Mesenchymal stem cell (in vitro differentiated cells and primary cell): ENCODE data around the gene BICRA.

Source experiments
- DNase-seq: peaks from one replicate; pipeline ENCODE4 v3.0.0-alpha.2; 2013
- H2AFZ ChIP-seq: one replicate; pipeline ENCODE4 v1.6.1; 2013; ENCODE audit warnings: low read depth, mild to moderate bottlenecking, control low read depth, inconsistent platforms, low read length, moderate library complexity
- H2AK5ac ChIP-seq: 2 replicates; pipeline ENCODE4 v1.6.1; 2013; ENCODE audit warnings: low read length, moderate library complexity, mild to moderate bottlenecking, inconsistent platforms; ENCODE audit not compliant: severe bottlenecking
- H2BK120ac ChIP-seq: one replicate; pipeline ENCODE4 v1.6.1; 2013; ENCODE audit warnings: low read depth, mild to moderate bottlenecking, inconsistent platforms, low read length, moderate library complexity
- H2BK12ac ChIP-seq, 2 experiments: one replicate each; pipeline ENCODE4 v1.6.1; 2013; ENCODE audit warnings: inconsistent platforms in 2 of 2, low read length in 2 of 2, mild to moderate bottlenecking in 2 of 2, moderate library complexity in 2 of 2, control low read depth in 1 of 2
- H2BK15ac ChIP-seq: one replicate; pipeline ENCODE4 v1.6.1; 2013; ENCODE audit warnings: mild to moderate bottlenecking, low read depth, inconsistent platforms; ENCODE audit not compliant: poor library complexity, severe bottlenecking
- H2BK5ac ChIP-seq: 2 replicates; pipeline ENCODE4 v1.6.1; 2013; ENCODE audit warnings: low read depth, mild to moderate bottlenecking, low read length, control low read depth, inconsistent platforms; ENCODE audit not compliant: poor library complexity, severe bottlenecking
- H3K14ac ChIP-seq, 2 experiments: one replicate each; pipeline ENCODE4 v1.6.1; 2013; ENCODE audit warnings: inconsistent platforms in 2 of 2, low read length in 2 of 2, control low read depth in 1 of 2, mild to moderate bottlenecking in 1 of 2, moderate library complexity in 1 of 2
- H3K18ac ChIP-seq, 2 experiments: one replicate each; pipeline ENCODE4 v1.6.1; 2013; ENCODE audit warnings: inconsistent platforms in 2 of 2, low read length in 2 of 2, control low read depth in 1 of 2, low read depth in 1 of 2, mild to moderate bottlenecking in 1 of 2
- H3K23ac ChIP-seq, 2 experiments: one replicate each; pipeline ENCODE4 v1.6.1; 2013; ENCODE audit warnings: inconsistent platforms in 2 of 2, low read length in 2 of 2, mild to moderate bottlenecking in 2 of 2, moderate library complexity in 2 of 2, control low read depth in 1 of 2
- H3K27ac ChIP-seq: 2 replicates; pipeline ENCODE4 v1.5.1; 2013; ENCODE audit warnings: mild to moderate bottlenecking, moderate library complexity, low read length, control low read depth, inconsistent platforms; ENCODE audit not compliant: poor library complexity, severe bottlenecking
- H3K27me3 ChIP-seq, 2 experiments: 2 replicates each; pipeline versions ENCODE4 v1.6.1 to v1.7.0; 2013; ENCODE audit warnings: low read length in 2 of 2, mild to moderate bottlenecking in 2 of 2, moderate library complexity in 2 of 2, control low read depth in 1 of 2, inconsistent platforms in 1 of 2; ENCODE audit not compliant: control insufficient read depth in 1 of 2, insufficient read depth in 1 of 2
- H3K36me3 ChIP-seq, 2 experiments: 2 replicates each; pipeline versions ENCODE4 v1.6.1 to v1.7.0; 2013; ENCODE audit warnings: low read length in 2 of 2, control low read depth in 1 of 2, inconsistent platforms in 1 of 2, low read depth in 1 of 2, mild to moderate bottlenecking in 1 of 2; ENCODE audit not compliant: insufficient read depth in 2 of 2, control insufficient read depth in 1 of 2
- H3K4ac ChIP-seq, 2 experiments: one replicate each; pipeline ENCODE4 v1.6.1; 2013; ENCODE audit warnings: inconsistent platforms in 2 of 2, low read length in 2 of 2, mild to moderate bottlenecking in 2 of 2, moderate library complexity in 2 of 2, control low read depth in 1 of 2, low read depth in 1 of 2
- H3K4me1 ChIP-seq: 2 replicates; pipeline ENCODE4 v1.6.1; 2013; ENCODE audit warnings: low read depth, low read length, control low read depth; ENCODE audit not compliant: control insufficient read depth, insufficient read depth
- H3K4me2 ChIP-seq: 2 replicates; pipeline ENCODE4 v1.6.1; 2013; ENCODE audit warnings: low read length, mild to moderate bottlenecking, inconsistent platforms; ENCODE audit not compliant: poor library complexity, severe bottlenecking
- H3K4me3 ChIP-seq, 2 experiments: 2 replicates each; pipeline versions ENCODE4 v1.5.1 to v1.7.0; 2013; ENCODE audit warnings: low read length in 2 of 2, mild to moderate bottlenecking in 2 of 2, control low read depth in 1 of 2, low read depth in 1 of 2; ENCODE audit not compliant: insufficient read depth in 1 of 2
- H3K79me1 ChIP-seq: replicated peaks from 2 replicates; pipeline ENCODE4 v1.6.1; 2013; ENCODE audit warnings: mild to moderate bottlenecking, control low read depth, low read length, inconsistent platforms; ENCODE audit not compliant: poor library complexity, severe bottlenecking
- H3K9ac ChIP-seq: 2 replicates; pipeline ENCODE4 v1.7.0; 2013; ENCODE audit warnings: mild to moderate bottlenecking, low read length, moderate library complexity
- H3K9me3 ChIP-seq: 2 replicates; pipeline ENCODE4 v1.7.0; 2013; ENCODE audit warnings: mild to moderate bottlenecking, low read length; ENCODE audit not compliant: control insufficient read depth
- H4K8ac ChIP-seq: one replicate; pipeline ENCODE4 v1.6.1; 2013; ENCODE audit warnings: inconsistent platforms, mild to moderate bottlenecking, low read length, moderate library complexity
- H4K91ac ChIP-seq: one replicate; pipeline ENCODE4 v1.6.1; 2013; ENCODE audit warnings: mild to moderate bottlenecking, low read length, inconsistent platforms
- WGBS: methylation state at CpG from one replicate; pipeline ENCODE4 v1.1.7; 2013; ENCODE audit warnings: mixed read lengths; 5-methylcytosine and 5-hydroxymethylcytosine counted together

BICRA gene

DNA sequence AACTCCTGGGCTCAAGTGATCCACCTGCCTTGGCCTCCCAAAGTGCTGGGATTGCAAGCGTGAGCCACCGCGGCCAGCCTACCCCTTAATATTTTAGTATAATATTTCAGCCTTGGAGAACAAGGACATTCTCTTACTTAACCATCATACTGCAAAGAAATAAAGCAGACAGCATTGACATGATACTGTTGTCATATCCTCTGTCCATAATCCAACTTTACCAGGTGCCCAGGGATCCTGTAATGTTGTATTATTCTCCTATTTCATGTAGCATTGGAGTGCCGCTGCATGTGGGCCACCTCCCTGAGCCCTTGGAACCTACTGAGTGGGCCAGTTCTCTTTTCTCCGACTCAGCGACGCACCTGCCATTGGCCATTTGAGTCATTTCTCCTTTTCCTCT is 82.8 kb downstream of the BICRA start:
- Histone ChIP-seq H2BK120ac (no peak overlapping the region), H3K27me3 (no peaks in the 10 kb centered on the region), H3K18ac (no peak overlapping the region), H3K4me1 (peaks cover 2% of the 10 kb centered on the region), H3K27ac (no peak overlapping the region), H3K9me3 (no peaks in the 10 kb centered on the region), H3K79me1 (peaks cover 36% of the 10 kb centered on the region), H3K4me3 (no peak overlapping the region), H3K36me3 (peaks cover 35 to 56% of the 10 kb centered on the region in 2 experiments), H3K4ac (no peak overlapping the region), H4K91ac (no peak overlapping the region), H3K4me2 (no peak overlapping the region), H2BK12ac (no peak overlapping the region), H3K23ac (no peak overlapping the region), H3K9ac (no peak overlapping the region), H2AK5ac (no peak overlapping the region), H2AFZ (no peak overlapping the region), H4K8ac (no peak overlapping the region), H3K14ac (no peak overlapping the region), H2BK15ac (no peak overlapping the region), H2BK5ac (no peak overlapping the region)
- DNase-seq = no peak
- WGBS = 89% methylated on average over 4 of the region's 7 CpGs

DNA sequence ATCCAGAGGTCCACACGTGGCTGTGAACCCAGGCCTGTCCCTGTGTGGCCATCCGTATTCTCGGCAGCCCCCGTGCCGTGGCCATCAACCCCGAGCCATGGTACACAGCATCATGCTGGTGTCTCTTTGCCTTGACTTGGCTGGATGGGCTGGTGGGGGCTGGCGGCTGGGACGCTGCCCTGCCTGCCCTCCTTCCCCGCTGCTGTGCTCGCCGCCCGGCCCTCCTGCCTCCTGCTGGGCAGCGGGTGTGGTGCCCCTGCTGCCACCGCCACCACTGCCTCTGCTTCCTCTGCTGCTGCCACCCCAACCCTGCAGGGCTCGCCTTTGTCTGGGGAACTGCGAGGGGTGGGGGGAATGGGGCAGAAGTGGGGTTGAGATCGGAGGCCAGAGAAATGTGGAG is 84.6 kb downstream of the BICRA start:
- Histone ChIP-seq H3K9ac (no peak overlapping the region), H3K4ac (no peak overlapping the region), H2AFZ (no peak overlapping the region), H3K27me3 (no peaks in the 10 kb centered on the region), H3K14ac (no peak overlapping the region), H3K27ac (no peak overlapping the region), H2BK120ac (no peak overlapping the region), H4K91ac (no peak overlapping the region), H2BK12ac (no peak overlapping the region), H4K8ac (no peak overlapping the region), H2BK5ac (no peak overlapping the region), H3K36me3 (peaks cover 38 to 60% of the 10 kb centered on the region in 2 experiments), H3K18ac (no peak overlapping the region), H3K4me1 (peaks cover 4% of the 10 kb centered on the region), H3K79me1 (peaks cover 34% of the 10 kb centered on the region), H3K23ac (no peak overlapping the region), H3K9me3 (no peaks in the 10 kb centered on the region), H2BK15ac (no peak overlapping the region), H3K4me2 (no peak overlapping the region), H2AK5ac (no peak overlapping the region), H3K4me3 (no peak overlapping the region)
- 91% methylated on average over 15 of the region's 17 CpGs for WGBS
- no peak for DNase-seq

DNA sequence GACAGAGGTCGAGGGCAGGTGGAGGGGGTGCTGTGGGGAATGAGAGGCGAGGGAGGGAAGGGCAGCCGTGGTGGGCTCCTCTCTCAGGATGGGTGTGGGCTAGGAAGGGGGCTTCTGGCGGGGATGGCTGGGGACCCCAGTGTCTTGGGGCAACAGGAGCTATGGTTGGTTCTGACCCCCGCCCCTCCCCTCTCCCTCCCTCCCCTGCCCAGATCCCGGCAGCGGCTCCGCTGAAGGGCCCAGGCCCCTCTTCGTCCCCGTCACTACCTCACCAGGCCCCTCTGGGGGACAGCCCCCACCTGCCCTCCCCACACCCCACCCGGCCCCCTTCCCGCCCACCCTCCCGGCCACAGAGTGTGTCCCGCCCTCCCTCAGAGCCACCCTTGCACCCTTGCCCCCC is 85.0 kb downstream of the BICRA start:
- H3K9me3 ChIP-seq = no peaks in the 10 kb centered on the region
- H2BK120ac ChIP-seq = no peak overlapping the region
- 100% methylated on average over 1 of the region's 14 CpGs for WGBS
- H2AK5ac ChIP-seq = no peak overlapping the region
- H4K8ac ChIP-seq = no peak overlapping the region
- peaks cover 33% of the 10 kb centered on the region for H3K79me1 ChIP-seq
- no peak overlapping the region for H2BK12ac ChIP-seq
- no peaks in the 10 kb centered on the region for H3K27me3 ChIP-seq
- no peak overlapping the region for H3K14ac ChIP-seq
- no peak overlapping the region for H3K4me2 ChIP-seq
- peaks cover 4% of the 10 kb centered on the region for H3K4me1 ChIP-seq
- H3K36me3 ChIP-seq = peaks cover 41 to 64% of the 10 kb centered on the region in 2 experiments
- H3K23ac ChIP-seq = no peak overlapping the region
- no peak overlapping the region for H2AFZ ChIP-seq
- H2BK15ac ChIP-seq = no peak overlapping the region
- H4K91ac ChIP-seq = no peak overlapping the region
- DNase-seq = no peak
- no peak overlapping the region for H3K4ac ChIP-seq
- no peak overlapping the region for H2BK5ac ChIP-seq
- no peak overlapping the region for H3K27ac ChIP-seq
- H3K9ac ChIP-seq = no peak overlapping the region
- no peak overlapping the region for H3K4me3 ChIP-seq
- no peak overlapping the region for H3K18ac ChIP-seq

DNA sequence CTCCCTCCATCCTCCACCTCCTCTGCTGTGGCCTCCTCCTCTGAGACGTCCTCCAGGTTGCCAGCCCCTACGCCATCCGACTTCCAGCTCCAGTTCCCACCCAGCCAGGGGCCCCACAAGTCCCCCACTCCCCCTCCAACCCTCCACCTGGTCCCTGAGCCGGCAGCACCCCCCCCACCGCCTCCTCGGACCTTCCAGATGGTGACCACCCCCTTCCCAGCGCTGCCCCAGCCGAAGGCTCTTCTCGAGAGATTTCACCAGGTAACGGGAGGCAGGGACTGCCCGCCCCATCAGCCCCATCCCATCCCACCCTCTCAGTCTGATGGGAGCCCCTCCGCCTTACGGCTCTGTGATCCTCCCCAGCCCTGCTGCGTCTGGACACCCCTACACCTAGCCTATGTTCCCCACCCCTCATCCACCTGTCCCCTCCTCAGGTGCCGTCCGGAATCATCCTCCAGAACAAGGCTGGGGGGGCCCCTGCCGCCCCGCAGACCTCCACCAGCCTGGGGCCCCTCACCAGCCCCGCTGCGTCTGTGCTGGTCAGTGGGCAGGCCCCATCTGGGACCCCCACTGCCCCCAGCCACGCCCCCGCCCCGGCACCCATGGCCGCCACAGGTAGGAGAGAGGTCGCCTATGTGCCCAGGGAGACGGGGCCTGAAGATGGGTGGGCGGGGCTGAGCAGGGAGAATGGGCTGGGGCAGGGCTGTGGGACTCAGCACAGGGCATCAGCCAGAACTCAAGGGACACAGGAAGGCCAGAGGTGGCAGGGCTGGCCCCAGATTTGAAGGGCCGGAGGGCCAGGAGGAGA is 85.7 kb downstream of the BICRA start:
- H2AK5ac ChIP-seq = no peak overlapping the region
- H2AFZ ChIP-seq = no peak overlapping the region
- no peak overlapping the region for H2BK5ac ChIP-seq
- no peak overlapping the region for H3K23ac ChIP-seq
- H3K79me1 ChIP-seq = peaks cover 35% of the 10 kb centered on the region
- no peak overlapping the region for H3K14ac ChIP-seq
- no peak overlapping the region for H3K27ac ChIP-seq
- H2BK15ac ChIP-seq = no peak overlapping the region
- no peak for DNase-seq
- no peak overlapping the region for H2BK120ac ChIP-seq
- H3K4me2 ChIP-seq = no peak overlapping the region
- no peak overlapping the region for H3K4ac ChIP-seq
- no peak overlapping the region for H4K91ac ChIP-seq
- no peak overlapping the region for H3K18ac ChIP-seq
- peaks cover 4% of the 10 kb centered on the region for H3K4me1 ChIP-seq
- H3K9ac ChIP-seq = no peak overlapping the region
- no peak overlapping the region for H4K8ac ChIP-seq
- peaks cover 48 to 72% of the 10 kb centered on the region in 2 experiments for H3K36me3 ChIP-seq
- no peaks in the 10 kb centered on the region for H3K9me3 ChIP-seq
- no peaks in the 10 kb centered on the region for H3K27me3 ChIP-seq
- 92% methylated on average over 27 of the region's 28 CpGs for WGBS
- H2BK12ac ChIP-seq = no peak overlapping the region
- H3K4me3 ChIP-seq = no peak overlapping the region
